PFSK-1 (cell line): ENCODE results near the gene ARFGAP1.

Experiments
- FOXP2 ChIP-seq: optimal IDR thresholded peaks from 2 replicates; pipeline ENCODE3; 2011; ENCODE audit warnings: borderline replicate concordance, control low read depth, inconsistent platforms; ENCODE audit not compliant: insufficient read depth; ENCODE audit errors: extremely low read length, extremely low read depth
- TAF1 ChIP-seq: IDR thresholded peaks from 2 replicates; pipeline ENCODE4 v1.6.1; 2012; ENCODE audit warnings: low read length, control low read depth, borderline replicate concordance; ENCODE audit not compliant: insufficient read depth

DNA sequence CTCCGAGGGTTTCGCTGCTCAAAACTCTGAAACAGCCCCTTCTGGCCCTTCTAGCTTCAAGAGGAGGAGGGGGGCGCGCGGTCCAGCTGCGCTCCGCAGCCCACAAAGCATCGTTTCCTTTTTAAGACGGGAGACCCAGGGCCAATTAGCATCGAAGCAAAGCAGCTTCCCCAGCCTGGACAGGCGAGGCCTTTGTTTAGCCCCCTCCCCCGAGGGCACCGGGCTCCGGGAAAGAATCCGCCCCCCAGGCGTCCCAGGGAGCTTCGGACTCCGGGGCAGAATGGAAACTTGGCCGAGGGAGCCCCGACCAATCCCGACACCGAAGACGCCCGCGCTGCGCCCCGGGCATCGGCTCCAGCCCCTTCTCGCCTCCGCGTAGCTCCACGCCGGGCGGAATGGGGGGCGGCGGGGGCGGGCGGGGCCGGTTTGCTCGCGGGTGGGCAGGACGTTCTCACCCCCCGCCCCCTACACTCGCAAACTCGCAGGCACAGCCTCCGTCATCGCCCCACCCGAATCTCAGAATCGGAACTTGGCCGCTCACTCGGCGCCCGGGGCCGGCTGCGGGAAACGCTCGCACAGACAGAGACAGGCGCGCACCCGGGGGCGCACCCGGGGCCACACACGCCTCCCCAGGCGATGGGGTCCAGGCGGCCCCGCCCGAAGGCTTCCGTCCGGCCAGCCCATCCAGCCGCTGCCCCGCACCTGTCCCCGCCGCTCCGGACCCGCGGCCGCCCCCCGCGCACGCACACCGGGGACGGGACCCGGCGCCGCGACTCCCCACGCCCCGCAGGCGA, 19.0 kb upstream of the ARFGAP1 start:
- TF ChIP-seq FOXP2 (no peak), TAF1 (no peak)
